Measurements from ENCODE around the gene RNASE7. TPM values are rescaled to one million over a fixed set of nuclear protein-coding genes. Genes with fewer than 3 reads are reported as not detected.
A peak's percentile ranks its signal among the peaks of the same experiment; 100 is the strongest.

RNASE7 gene
- total and polyA plus RNA-seq, 5 experiments from 2014 or later = not detected

DNA sequence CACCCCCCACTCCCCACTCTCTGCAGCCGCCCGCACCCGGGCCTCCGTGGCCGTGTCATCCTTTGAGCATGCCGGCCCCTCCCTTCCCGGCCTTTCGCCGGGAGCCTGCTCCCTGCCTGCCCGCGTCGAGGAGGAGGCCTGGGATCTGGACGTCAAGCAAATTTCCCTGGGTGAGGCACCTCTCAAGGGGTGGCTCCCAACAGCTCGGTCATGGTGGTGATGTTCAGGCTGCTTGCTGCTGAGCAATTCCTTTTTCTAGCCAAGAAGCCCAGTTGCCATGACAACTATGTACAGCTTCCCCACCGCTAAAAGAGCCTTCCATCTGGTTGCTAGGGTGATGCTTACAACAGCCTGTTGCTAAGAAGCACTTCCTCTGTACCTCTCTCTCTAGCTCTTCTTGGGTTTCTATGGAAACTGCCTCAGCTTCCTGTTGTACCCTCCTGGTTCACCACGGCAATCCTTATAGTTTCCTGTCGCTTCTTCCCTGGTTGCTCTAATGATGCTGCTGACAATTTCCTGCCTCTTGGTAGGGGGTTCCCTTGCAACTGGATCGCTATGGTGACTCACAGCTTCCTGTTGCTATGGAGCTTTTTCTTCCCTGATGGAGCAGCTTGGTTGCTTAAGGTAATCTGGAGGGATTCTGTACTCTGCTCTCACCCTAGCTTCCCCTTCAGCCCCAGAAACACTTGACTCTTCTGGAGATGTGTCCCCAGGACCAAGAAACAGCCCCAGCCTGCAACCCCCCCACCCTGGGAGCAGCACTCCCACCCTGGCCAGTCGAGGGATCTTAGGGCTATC is 45.3 kb downstream of the RNASE7 start:
- Mint-ChIP-seq H3K4me1 (peaks cover 14 to 37% (median 26%) of the 10 kb centered on the region in 4 donors), H3K27ac (peak overlapping the region; percentile 78 to 100 (median 97)), H3K36me3 (no peaks in the 10 kb centered on the region), H3K27me3 (peaks cover 0 to 3% (median 0%) of the 10 kb centered on the region in 5 donors), H3K9me3 (no peaks in the 10 kb centered on the region), H3K4me3 (peak overlapping the region in 7 of 10 donors; percentile 8 to 80 (median 52))
- ATAC-seq (peak; percentile 84 to 87), DNase-seq (peak; percentile 53 to 96 (median 82))
- POLR2A ChIA-PET = interaction anchor here (1.2 to 4.0 kb wide), 4 partner anchors 10 to 20 kb away, joined by 4 to 34 read pairs (median 10); partner anchors contain the start of gene ARHGEF40

DNA sequence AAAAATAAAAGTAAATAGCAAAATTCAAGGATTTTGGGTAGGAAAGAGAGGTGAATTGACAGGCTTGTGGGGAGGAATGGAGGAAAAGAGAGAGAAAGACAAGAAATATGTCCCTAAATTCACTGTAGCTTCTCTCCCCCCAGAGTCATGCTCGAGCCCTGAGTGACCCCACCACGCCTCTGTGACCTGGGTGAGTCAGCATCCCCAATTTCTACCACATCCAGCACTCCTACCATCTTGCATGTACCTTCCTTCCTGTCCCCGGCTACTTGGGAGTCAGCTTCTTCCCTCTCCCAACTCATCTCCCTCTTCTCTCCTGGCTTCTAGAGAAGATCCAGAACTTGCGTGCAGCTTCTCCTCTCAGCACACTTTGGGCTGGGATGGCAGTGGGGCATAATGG is 46.5 kb downstream of the RNASE7 start:
- Mint-ChIP-seq H3K9me3 (no peaks in the 10 kb centered on the region), H3K27ac (peak overlapping the region; percentile 78 to 100 (median 97)), H3K4me1 (peaks cover 22 to 43% (median 31%) of the 10 kb centered on the region in 4 donors), H3K4me3 (peak overlapping the region in 3 of 10 donors; percentile 4 to 60 (median 11)), H3K27me3 (peaks cover 0 to 2% (median 0%) of the 10 kb centered on the region in 5 donors), H3K36me3 (no peaks in the 10 kb centered on the region)
- no peak for DNase-seq
- ATAC-seq = no peak
- POLR2A ChIA-PET = interaction anchor here (3.0 to 4.0 kb wide), 2 partner anchors 15 to 18 kb away, joined by 16 to 34 read pairs; partner anchors contain the start of gene ARHGEF40

DNA sequence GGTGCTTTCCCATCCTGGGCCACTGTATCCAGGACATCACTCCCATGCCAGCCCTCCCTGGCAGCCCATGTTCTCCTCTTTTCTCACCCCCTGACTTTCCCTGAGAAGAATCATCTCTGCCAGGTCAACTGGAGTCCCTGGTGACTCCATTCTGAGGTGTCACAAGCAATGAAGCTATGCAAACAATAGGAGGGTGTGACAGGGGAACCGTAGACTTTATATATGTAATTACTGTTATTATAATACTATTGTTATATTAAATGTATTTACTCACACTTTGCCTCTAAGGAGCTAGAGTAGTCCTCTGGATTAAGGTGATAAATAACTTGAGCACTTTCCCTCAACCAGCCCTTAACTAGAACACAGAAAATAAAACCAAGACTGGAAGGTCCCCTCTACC is 47.1 kb downstream of the RNASE7 start:
- ATAC-seq (no peak), DNase-seq (no peak)
- no peak overlapping the region for H3K4me3 Mint-ChIP-seq
- peaks cover 22 to 43% (median 31%) of the 10 kb centered on the region in 4 donors for H3K4me1 Mint-ChIP-seq
- H3K27ac Mint-ChIP-seq = peak overlapping the region; percentile 78 to 100 (median 97)
- H3K27me3 Mint-ChIP-seq = peaks cover 0 to 2% (median 0%) of the 10 kb centered on the region in 5 donors
- POLR2A ChIA-PET = interaction anchor here (3.0 to 4.0 kb wide), 2 partner anchors 15 to 19 kb away, joined by 16 to 34 read pairs; partner anchors contain the start of gene ARHGEF40
- no peaks in the 10 kb centered on the region for H3K9me3 Mint-ChIP-seq
- no peaks in the 10 kb centered on the region for H3K36me3 Mint-ChIP-seq

DNA sequence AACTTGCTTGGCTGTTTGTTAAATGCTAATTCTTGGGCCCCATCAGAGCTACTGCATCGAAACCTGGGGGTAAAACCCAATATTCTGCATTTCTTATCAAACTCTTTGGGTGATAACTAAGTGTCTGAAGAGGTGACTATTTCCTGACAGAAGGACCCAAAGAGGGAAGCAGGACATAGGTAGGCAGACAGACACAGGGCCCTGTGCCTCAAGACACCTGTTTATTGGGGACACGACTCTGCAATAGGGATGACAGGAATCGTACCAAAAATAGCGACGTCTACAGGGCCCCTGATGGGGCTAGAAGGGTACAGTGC is 47.7 kb downstream of the RNASE7 start:
- POLR2A ChIA-PET = interaction anchor here (0.6 kb wide), 1 partner anchor 49 kb away, joined by 3 read pairs; no protein-coding TSS in a partner anchor
- Mint-ChIP-seq H3K27ac (peak overlapping the region in 8 of 10 donors; percentile 68 to 100 (median 98)), H3K27me3 (peaks cover 0 to 2% (median 0%) of the 10 kb centered on the region in 5 donors), H3K9me3 (no peaks in the 10 kb centered on the region), H3K4me3 (no peak overlapping the region), H3K36me3 (no peaks in the 10 kb centered on the region), H3K4me1 (peaks cover 22 to 43% (median 31%) of the 10 kb centered on the region in 4 donors)
- no peak for DNase-seq
- ATAC-seq = no peak

- Mint-ChIP-seq H3K27me3 (peaks cover 0 to 2% (median 0%) of the 10 kb centered on the region in 5 donors), H3K36me3 (no peaks in the 10 kb centered on the region), H3K27ac (peak overlapping the region in 8 of 10 donors; percentile 68 to 100 (median 86)), H3K4me3 (no peak overlapping the region), H3K4me1 (peaks cover 22 to 43% (median 31%) of the 10 kb centered on the region in 4 donors), H3K9me3 (no peaks in the 10 kb centered on the region)
- ATAC-seq (no peak), DNase-seq (peak in 3 of 10 donors; percentile 21 to 32 (median 25))
- POLR2A ChIA-PET = interaction anchor here (0.6 kb wide), 1 partner anchor 49 kb away, joined by 3 read pairs; no protein-coding TSS in a partner anchor
Observed at GRCh38 chr14:21090194-21090939, 48.2 kb downstream of the RNASE7 start.

DNA sequence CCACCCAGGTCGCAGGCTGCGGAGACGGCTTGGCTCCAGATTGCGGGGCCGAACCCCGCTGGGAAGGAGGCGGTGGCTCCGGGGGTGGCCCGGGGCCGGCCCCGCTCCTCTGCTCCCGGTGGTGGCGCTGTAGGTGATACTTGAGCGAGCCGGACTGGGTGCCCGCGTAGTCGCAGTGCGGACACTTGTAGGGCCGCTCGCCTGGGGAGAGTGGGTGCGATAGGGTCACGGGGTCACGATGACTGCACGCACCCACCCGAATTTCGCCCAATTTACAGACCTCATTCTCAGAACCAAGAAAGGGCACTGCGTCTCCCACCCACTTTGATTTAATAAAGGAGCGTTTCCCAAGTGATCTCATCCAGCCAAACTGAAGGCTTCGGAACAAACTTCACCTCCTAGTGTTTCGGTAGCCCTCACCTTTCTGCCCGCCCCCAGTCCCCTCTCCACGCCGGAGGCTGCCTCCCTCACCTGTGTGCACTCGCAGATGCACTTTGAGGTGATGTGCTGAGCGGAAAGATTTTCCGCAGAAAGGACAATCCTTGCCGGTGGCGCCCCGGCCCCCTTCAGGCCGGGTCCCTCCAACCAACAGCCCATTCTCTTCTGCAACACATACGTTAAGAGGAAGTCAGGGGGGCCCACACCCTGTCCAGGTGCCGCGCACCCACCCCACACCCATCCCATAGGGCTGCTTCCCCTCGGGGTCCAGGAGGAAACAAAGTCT is 48.9 kb downstream of the RNASE7 start:
- Mint-ChIP-seq H3K4me3 (no peak overlapping the region), H3K9me3 (no peaks in the 10 kb centered on the region), H3K27ac (peak overlapping the region in 7 of 10 donors; percentile 49 to 91 (median 68)), H3K4me1 (peaks cover 23 to 43% (median 29%) of the 10 kb centered on the region in 4 donors), H3K36me3 (no peaks in the 10 kb centered on the region), H3K27me3 (peaks cover 0 to 2% (median 0%) of the 10 kb centered on the region in 5 donors)
- DNase-seq (no peak), ATAC-seq (no peak)
- POLR2A ChIA-PET = interaction anchor here (1.7 to 5.2 kb wide), 3 partner anchors 13 to 76 kb away, joined by 6 to 66 read pairs (median 15); partner anchors contain the start of gene ARHGEF40

GRCh38 chr14:21091821-21092272 is 49.7 kb downstream of the RNASE7 start:
- Mint-ChIP-seq H3K27ac (peak overlapping the region in 5 of 10 donors; percentile 49 to 91 (median 89)), H3K4me3 (no peak overlapping the region), H3K4me1 (peaks cover 21 to 40% (median 26%) of the 10 kb centered on the region in 4 donors), H3K36me3 (no peaks in the 10 kb centered on the region), H3K27me3 (peaks cover 0 to 2% (median 0%) of the 10 kb centered on the region in 5 donors), H3K9me3 (no peaks in the 10 kb centered on the region)
- DNase-seq (no peak), ATAC-seq (no peak)
- POLR2A ChIA-PET = interaction anchor here (0.7 to 5.2 kb wide), 5 partner anchors 9 to 77 kb away, joined by 3 to 66 read pairs (median 11); partner anchors contain the start of genes ARHGEF40 and TMEM253

GRCh38 chr14:21092273-21093011 is 50.3 kb downstream of the RNASE7 start:
- Mint-ChIP-seq H3K4me1 (peaks cover 25 to 40% (median 28%) of the 10 kb centered on the region in 4 donors), H3K9me3 (no peaks in the 10 kb centered on the region), H3K27me3 (peaks cover 0 to 2% (median 0%) of the 10 kb centered on the region in 5 donors), H3K27ac (peak overlapping the region in 9 of 10 donors; percentile 25 to 92 (median 89)), H3K4me3 (peak overlapping the region in 1 of 10 donors; percentile 14), H3K36me3 (no peaks in the 10 kb centered on the region)
- POLR2A ChIA-PET = interaction anchor here (0.7 to 5.2 kb wide), 5 partner anchors 9 to 78 kb away, joined by 3 to 66 read pairs (median 11); partner anchors contain the start of genes ARHGEF40 and TMEM253
- ATAC-seq (peak; percentile 61 to 69), DNase-seq (peak; percentile 81 to 96 (median 92))

DNA sequence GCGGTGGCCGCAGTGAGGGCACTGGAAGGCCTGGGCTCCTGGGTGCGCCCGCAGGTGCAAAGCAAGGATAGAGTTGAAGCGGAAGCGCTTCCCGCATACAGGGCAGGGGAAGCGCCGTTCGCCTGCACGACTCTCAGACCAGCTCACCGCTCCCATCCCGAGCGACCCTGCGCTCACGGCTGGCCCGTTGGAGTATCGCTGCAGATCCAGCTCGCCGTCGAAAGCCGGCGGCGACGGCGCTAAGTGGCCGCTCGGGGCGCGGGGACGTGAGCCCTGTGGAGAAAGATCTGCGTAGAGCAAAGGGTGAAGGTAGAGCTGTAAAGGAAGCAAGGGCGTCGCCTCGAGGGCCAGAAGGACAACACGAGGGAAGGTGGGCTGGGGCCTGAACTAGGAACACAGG is 50.9 kb downstream of the RNASE7 start:
- DNase-seq (no peak), ATAC-seq (no peak)
- Mint-ChIP-seq H3K4me3 (peak overlapping the region in 1 of 10 donors; percentile 14), H3K27ac (peak overlapping the region in 5 of 10 donors; percentile 35 to 90 (median 78)), H3K27me3 (no peaks in the 10 kb centered on the region), H3K9me3 (no peaks in the 10 kb centered on the region), H3K4me1 (peaks cover 21 to 36% (median 22%) of the 10 kb centered on the region in 4 donors), H3K36me3 (no peaks in the 10 kb centered on the region)
- POLR2A ChIA-PET = interaction anchor here (1.7 to 5.2 kb wide), 4 partner anchors 8 to 78 kb away, joined by 6 to 66 read pairs (median 13); partner anchors contain the start of genes ARHGEF40 and TMEM253

Data from naive thymus-derived CD8-positive, alpha-beta T cell (primary cell).